ENCODE data around the gene RERG. TPM values are rescaled to one million over a fixed set of nuclear protein-coding genes. Genes with fewer than 3 reads are reported as not detected.
"Not testable (repeated sequence)": the region's sequence is repeated elsewhere in the genome, so short reads cannot be mapped to it uniquely, and the experiment has no call there.

Gene RERG
- total RNA-seq, 2 experiments from 2014 or later, result not detected

DNA sequence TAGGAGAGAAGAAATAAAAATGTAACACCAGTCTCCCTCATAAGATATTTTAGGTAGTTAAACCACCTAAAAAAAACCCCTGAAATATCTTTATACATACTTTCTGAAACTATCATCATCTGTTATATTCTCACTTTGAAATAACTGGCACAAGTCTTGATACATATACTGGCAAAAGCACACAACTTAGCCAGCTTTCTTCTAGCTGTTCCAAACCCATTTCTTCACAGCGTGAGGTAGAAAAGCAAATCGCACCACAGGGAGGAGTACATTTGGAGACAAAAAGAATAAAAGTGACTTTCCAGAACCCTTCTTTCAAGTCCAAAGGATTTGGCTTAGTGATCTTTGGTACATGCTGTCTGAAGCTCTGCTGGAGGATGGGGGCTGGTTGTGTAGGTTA is 78.5 kb downstream of the RERG start:
- no peak for ATAC-seq
- Mint-ChIP-seq H3K4me3 (no peak overlapping the region), H3K9me3 (ENCODE audit: low read depth) (no peaks in the 10 kb centered on the region), H3K4me1 (no peaks in the 10 kb centered on the region), H3K27ac (no peak overlapping the region), H3K36me3 (no peaks in the 10 kb centered on the region), H3K27me3 (peaks cover 8% of the 10 kb centered on the region)
- no peak for DNase-seq
- CTCF ChIA-PET, result no interaction called here

DNA sequence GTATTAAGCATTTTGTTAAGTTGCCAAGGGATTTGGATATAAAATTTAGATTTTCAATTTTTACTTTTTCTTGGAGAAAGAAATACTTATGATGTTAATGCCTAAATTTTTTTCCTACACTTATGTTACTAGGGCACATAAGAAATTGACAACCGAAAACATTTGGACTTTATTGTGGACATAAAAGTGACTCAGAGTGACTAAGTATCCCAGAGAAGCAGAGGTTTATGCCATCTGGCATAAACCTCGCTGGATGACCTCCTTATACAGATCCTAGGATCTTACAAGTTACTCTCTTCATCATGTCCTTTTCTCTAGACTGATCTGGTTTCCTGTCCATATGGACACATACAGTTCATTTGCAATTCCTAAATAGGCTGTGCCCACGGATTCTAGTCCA is 89.8 kb downstream of the RERG start:
- Mint-ChIP-seq H3K4me1 (no peaks in the 10 kb centered on the region), H3K4me3 (no peak overlapping the region), H3K9me3 (ENCODE audit: low read depth) (no peaks in the 10 kb centered on the region), H3K27me3 (peaks cover 18% of the 10 kb centered on the region), H3K27ac (no peak overlapping the region), H3K36me3 (no peaks in the 10 kb centered on the region)
- no peak for ATAC-seq
- no peak for DNase-seq
- CTCF ChIA-PET, result no interaction called here

DNA sequence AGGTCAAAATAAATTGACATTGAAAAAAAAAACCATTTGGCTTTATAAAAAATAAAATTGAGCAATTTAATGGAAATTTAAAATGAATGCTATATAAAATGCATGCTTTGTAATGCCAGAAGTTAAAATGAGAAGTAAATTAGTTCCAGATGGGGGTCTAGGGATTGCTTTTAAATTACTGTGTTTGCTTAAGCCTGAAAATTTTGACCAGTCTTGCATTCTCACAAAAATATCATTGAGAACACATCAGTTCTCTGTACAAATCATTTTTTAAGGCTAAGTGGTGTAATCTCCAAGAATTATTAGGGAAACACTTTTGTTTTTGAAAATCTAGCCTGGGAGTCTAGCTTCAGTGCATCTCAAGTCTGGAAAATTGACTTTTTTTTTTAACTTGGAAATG is 90.7 kb downstream of the RERG start:
- H3K36me3 Mint-ChIP-seq, result no peaks in the 10 kb centered on the region
- H3K4me1 Mint-ChIP-seq, result no peaks in the 10 kb centered on the region
- DNase-seq, result no peak
- H3K27ac Mint-ChIP-seq, result no peak overlapping the region
- peaks cover 18% of the 10 kb centered on the region for H3K27me3 Mint-ChIP-seq
- no peak for ATAC-seq
- H3K9me3 Mint-ChIP-seq (ENCODE audit: low read depth), result no peaks in the 10 kb centered on the region
- H3K4me3 Mint-ChIP-seq, result no peak overlapping the region
- CTCF ChIA-PET, result no interaction called here

DNA sequence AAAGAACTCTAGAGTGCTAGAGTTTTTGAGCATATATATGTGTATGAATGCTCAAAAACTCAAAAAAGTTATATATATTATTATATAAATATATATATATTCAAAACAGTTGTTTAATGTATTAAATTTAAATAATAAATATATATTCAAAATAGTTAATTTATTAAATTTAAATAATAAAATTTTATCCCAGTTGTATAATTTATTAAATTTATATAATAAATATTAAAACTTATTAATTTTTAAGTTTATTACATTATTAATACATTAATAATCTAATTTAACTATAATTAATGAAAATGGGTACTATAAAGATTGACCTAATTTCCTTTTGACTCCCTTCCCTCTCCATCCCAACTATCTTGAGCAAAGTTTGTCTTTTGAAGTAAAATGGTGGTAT is 97.8 kb downstream of the RERG start:
- CTCF ChIA-PET, result no interaction called here
- Mint-ChIP-seq H3K4me1 (no peaks in the 10 kb centered on the region), H3K27me3 (peaks cover 4% of the 10 kb centered on the region), H3K27ac (no peak overlapping the region), H3K9me3 (ENCODE audit: low read depth) (no peaks in the 10 kb centered on the region), H3K4me3 (no peak overlapping the region), H3K36me3 (no peaks in the 10 kb centered on the region)
- DNase-seq, result no peak
- no peak for ATAC-seq

DNA sequence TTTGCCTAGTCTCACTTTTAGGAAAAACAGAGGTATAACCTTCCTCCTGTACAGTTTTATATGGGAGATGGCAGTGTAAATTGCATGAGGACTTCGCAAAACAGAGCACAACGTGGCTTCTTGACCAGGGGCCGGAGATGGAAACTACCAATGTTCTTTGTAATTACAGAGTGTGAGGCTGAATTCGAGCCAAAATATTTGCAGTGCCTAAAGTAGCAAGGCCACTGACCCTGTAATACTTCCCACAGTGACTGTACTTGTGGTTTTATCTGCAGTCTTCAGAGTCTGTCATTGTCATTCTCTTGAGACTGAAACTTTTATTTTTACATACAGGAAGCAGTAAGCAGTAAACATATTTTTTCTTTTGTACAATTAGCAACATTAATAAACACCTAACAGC is 98.9 kb downstream of the RERG start:
- H3K27me3 Mint-ChIP-seq, result peaks cover 6% of the 10 kb centered on the region
- H3K4me3 Mint-ChIP-seq, result no peak overlapping the region
- H3K36me3 Mint-ChIP-seq, result no peaks in the 10 kb centered on the region
- H3K27ac Mint-ChIP-seq, result no peak overlapping the region
- DNase-seq (no peak), ATAC-seq (no peak)
- CTCF ChIA-PET, result no interaction called here
- H3K4me1 Mint-ChIP-seq, result no peaks in the 10 kb centered on the region
- no peaks in the 10 kb centered on the region for H3K9me3 Mint-ChIP-seq (ENCODE audit: low read depth)

DNA sequence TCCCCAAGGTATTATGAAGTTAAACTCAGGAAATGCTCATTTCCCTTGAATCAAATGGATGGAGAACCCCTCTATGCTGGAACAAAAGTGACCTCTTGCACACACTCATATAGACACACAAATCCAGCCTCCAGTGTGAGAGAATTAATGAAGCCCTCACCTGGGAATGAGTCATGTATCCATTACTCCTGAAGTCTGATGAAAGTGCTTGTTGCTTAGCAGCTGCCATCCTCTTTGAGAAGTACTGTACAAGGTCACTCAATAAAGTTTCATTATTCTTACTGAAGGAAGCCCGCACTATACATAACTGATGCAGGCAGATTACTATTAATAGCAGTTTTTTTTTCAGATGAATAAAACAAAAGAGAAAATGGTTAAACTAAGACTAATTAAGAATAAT is 102.3 kb downstream of the RERG start:
- Mint-ChIP-seq H3K27ac (no peak overlapping the region), H3K4me1 (no peaks in the 10 kb centered on the region), H3K4me3 (no peak overlapping the region), H3K27me3 (peaks cover 12% of the 10 kb centered on the region), H3K9me3 (ENCODE audit: low read depth) (no peaks in the 10 kb centered on the region), H3K36me3 (no peaks in the 10 kb centered on the region)
- no peak for ATAC-seq
- DNase-seq, result no peak
- CTCF ChIA-PET, result no interaction called here

DNA sequence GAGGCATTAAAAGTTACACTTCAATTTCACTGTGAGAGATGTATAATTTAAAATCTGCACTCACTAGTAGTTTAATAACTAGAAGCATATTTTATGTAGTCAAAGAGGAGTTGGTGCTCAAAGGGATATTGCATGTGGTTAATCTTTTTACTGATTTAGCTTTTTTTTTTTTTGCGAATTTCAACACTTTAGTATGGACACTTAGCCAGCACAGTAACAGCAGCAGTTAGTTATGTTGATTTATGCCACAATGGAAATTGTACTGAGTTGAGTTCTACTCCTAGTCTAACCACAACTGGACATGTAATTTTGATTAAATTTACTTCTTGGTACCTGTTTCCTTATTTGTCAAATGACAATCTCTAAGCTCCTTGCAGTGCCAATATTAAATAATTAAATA is 104.2 kb downstream of the RERG start:
- no peak overlapping the region for H3K4me3 Mint-ChIP-seq
- CTCF ChIA-PET, result no interaction called here

DNA sequence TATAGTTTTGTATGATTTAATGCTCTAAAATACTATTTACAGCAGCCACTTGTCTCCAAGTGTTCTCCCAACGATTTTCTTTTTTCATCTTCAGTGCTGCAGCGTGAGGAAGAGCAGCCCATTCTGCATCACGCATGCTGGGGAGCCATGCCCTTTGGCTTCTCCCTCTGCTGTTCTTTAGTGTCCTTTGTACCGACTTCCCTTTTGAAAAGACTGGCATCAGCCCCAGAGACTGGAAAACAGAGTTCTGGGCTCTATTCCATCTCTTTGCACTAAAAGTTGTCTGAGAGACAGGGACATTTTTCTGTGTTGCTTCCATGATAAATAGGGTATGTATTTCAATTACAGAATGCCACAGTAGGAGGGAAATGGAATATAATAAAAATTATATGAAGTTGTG is 105.1 kb downstream of the RERG start:
- no peaks in the 10 kb centered on the region for H3K4me1 Mint-ChIP-seq
- ATAC-seq (no peak), DNase-seq (no peak)
- CTCF ChIA-PET, result no interaction called here
- peaks cover 19% of the 10 kb centered on the region for H3K27me3 Mint-ChIP-seq
- H3K27ac Mint-ChIP-seq, result no peak overlapping the region
- H3K9me3 Mint-ChIP-seq (ENCODE audit: low read depth), result no peaks in the 10 kb centered on the region
- H3K4me3 Mint-ChIP-seq, result no peak overlapping the region
- H3K36me3 Mint-ChIP-seq, result no peaks in the 10 kb centered on the region

More for the DNA sequence above, 104.2 kb downstream of the RERG start:
- ATAC-seq (no peak), DNase-seq (no peak)
- Mint-ChIP-seq H3K36me3 (no peaks in the 10 kb centered on the region), H3K27me3 (peaks cover 17% of the 10 kb centered on the region), H3K9me3 (ENCODE audit: low read depth) (no peaks in the 10 kb centered on the region), H3K4me1 (no peaks in the 10 kb centered on the region), H3K27ac (no peak overlapping the region)

DNA sequence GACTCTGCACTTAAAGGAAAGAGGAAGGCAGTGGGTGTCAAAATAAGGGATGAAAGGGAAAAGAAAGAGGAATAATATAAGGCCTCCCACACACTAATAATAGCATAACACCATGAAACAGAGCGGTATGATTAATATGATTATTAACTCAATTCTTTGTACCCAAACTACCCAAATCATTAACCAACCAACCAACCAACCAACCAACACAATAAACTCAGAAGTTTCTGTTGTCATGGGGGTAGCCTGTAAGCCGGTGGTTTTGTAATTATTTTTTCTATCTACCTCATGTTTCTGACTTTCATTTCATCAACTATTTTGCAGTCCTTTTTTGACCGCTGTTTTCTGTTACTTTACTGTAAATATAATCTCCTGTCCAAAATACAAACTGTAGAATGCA is 105.8 kb downstream of the RERG start:
- H3K4me1 Mint-ChIP-seq, result no peaks in the 10 kb centered on the region
- DNase-seq, result no peak
- no peak overlapping the region for H3K27ac Mint-ChIP-seq
- ATAC-seq, result no peak
- peaks cover 19% of the 10 kb centered on the region for H3K27me3 Mint-ChIP-seq
- CTCF ChIA-PET, result no interaction called here
- no peaks in the 10 kb centered on the region for H3K9me3 Mint-ChIP-seq (ENCODE audit: low read depth)
- no peak overlapping the region for H3K4me3 Mint-ChIP-seq
- no peaks in the 10 kb centered on the region for H3K36me3 Mint-ChIP-seq

DNA sequence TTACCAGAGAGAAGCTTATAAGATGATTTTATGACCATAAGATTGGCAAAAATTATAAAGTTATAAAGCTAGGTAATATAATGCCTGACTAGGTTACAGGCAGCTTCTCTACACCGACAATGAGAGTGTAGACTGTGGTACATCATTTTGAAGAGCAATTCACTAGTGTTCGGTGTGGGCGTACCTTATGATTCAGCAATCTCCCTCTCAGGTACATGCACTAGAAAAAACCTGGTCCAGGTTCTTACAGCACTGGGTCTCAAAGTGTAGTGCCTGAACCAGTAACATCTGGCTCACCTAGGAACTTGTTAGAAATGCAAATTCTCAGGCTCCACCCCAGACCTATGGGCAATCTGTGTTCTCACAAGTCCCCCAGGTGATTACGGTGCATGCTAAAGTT is 106.7 kb downstream of the RERG start:
- Mint-ChIP-seq H3K27me3 (peaks cover 19% of the 10 kb centered on the region), H3K4me1 (no peaks in the 10 kb centered on the region), H3K27ac (no peak overlapping the region), H3K9me3 (ENCODE audit: low read depth) (no peaks in the 10 kb centered on the region), H3K4me3 (no peak overlapping the region), H3K36me3 (no peaks in the 10 kb centered on the region)
- DNase-seq (no peak), ATAC-seq (no peak)
- CTCF ChIA-PET, result no interaction called here

DNA sequence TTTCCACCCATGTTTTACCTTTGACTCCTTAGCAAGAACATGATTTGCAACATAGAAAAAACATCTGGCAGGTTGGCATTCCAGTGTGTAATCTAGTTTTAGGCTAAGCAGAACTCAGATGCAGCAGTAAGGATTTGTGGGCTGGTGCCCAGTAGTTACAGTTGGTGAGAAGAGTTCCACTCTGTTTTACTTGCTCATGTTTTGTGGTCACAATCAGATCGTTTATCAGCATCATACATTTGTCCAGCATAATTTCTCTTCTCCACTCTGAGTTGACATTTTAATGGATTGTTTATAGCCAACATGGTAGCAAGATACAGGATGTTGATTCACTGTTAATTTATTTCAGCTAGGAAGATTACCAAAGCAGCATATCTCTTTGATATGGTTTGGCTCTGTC is 128.4 kb downstream of the RERG start:
- peaks cover 15% of the 10 kb centered on the region for H3K27me3 Mint-ChIP-seq
- H3K27ac Mint-ChIP-seq, result no peak overlapping the region
- ATAC-seq (no peak), DNase-seq (no peak)
- CTCF ChIA-PET, result interaction anchor here (0.5 kb wide), 1 partner anchor 130 kb away, joined by 3 read pairs; no protein-coding TSS in a partner anchor
- no peaks in the 10 kb centered on the region for H3K9me3 Mint-ChIP-seq (ENCODE audit: low read depth)
- peaks cover 8% of the 10 kb centered on the region for H3K4me1 Mint-ChIP-seq
- no peak overlapping the region for H3K4me3 Mint-ChIP-seq
- H3K36me3 Mint-ChIP-seq, result no peaks in the 10 kb centered on the region

DNA sequence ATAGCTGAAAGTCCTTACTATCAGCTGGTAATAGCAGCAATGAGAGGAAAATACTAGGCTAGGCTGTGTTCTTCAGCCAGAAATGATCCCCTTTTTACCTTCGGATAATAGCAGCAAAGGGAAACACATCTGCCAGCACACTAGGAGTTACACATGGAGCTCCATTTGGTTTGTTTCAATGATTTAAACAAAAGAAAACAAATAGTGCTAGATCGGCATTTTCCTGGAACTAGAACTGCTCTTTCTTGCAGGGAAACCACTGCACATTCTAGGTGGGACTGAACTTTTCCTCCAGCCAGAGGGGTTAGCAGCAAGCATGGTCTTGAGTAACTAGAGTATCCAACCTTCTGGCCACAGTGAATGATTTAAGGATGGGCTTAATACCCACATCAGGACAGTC is 130.8 kb downstream of the RERG start:
- CTCF ChIA-PET, result no interaction called here
- DNase-seq (no peak), ATAC-seq (no peak)
- Mint-ChIP-seq H3K4me3 (no peak overlapping the region), H3K27me3 (peaks cover 22% of the 10 kb centered on the region), H3K36me3 (no peaks in the 10 kb centered on the region), H3K9me3 (ENCODE audit: low read depth) (no peaks in the 10 kb centered on the region), H3K27ac (no peak overlapping the region), H3K4me1 (peaks cover 13% of the 10 kb centered on the region)

DNA sequence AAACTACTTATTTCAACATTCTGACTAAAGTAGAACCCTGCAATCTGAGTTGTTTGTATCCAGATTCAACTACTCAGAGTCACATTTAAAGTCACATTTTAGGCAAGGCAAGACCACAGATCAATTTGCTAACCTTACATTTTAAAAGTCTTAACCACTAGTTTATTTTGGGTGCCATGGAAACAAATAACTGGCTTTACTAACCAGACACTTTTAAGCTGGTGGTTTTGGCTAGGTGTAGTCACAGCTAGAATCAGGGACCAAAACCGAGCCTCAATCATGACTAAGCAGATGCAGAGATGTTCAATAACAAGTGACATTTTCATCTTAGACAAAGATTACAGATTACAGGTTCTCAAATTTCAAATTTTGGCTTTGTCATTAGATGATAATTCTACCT is 133.1 kb downstream of the RERG start:
- ATAC-seq (peak; percentile 88), DNase-seq (peak; percentile 58)
- CTCF ChIA-PET, result interaction anchor here (0.9 kb wide), 1 partner anchor 20 kb away, joined by 3 read pairs; no protein-coding TSS in a partner anchor
- Mint-ChIP-seq H3K4me1 (peaks cover 13% of the 10 kb centered on the region), H3K27me3 (peaks cover 30% of the 10 kb centered on the region), H3K4me3 (no peak overlapping the region), H3K36me3 (no peaks in the 10 kb centered on the region), H3K9me3 (ENCODE audit: low read depth) (no peaks in the 10 kb centered on the region), H3K27ac (peak overlapping the region; percentile 58)

DNA sequence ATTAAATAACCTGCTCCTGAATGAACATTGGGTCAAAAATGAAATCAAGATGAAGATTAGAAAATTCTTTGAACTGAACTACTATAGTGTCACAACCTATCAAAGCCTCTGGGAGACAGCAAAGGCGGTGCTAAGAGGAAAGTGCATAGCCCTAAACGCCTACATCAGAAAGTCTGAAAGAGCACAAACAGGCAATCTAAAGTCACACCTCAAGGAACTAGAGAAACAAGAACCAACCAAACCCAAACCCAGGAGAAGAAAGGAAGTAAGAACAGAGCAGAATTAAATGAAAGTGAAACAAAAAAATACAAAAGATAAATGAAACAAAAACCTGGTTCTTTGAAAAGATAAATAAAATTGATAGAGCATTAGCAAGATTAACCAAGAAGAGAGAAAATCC is 143.5 kb downstream of the RERG start:
- ATAC-seq; H3K9me3 Mint-ChIP-seq (ENCODE audit: low read depth); H3K36me3 Mint-ChIP-seq; CTCF ChIA-PET; DNase-seq; H3K4me1 Mint-ChIP-seq: not testable (repeated sequence)
- peak overlapping the region; percentile 84 for H3K27ac Mint-ChIP-seq
- peaks cover 12% of the 10 kb centered on the region for H3K27me3 Mint-ChIP-seq
- H3K4me3 Mint-ChIP-seq, result peak overlapping the region; percentile 63

DNA sequence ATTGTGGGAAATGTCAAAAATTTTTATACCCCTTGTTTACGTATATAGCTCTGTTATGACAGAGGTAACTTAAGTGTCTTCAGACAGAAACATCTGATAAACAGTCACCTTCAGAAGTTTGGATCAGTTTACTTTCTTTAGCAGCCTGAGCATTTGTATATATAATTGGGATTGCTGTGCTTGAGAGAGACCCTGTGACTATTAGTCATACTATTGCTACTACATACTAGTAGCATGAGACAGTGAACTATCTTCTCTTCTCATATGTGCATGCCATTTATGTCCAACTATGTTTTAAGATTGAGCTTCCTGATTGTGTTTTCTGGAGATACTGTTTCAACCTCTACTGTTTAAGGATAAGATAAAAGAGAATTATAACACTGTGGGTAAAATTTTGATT is 146.9 kb downstream of the RERG start:
- H3K27ac Mint-ChIP-seq, result no peak overlapping the region
- peaks cover 8% of the 10 kb centered on the region for H3K27me3 Mint-ChIP-seq
- H3K4me3 Mint-ChIP-seq, result no peak overlapping the region
- peaks cover 10% of the 10 kb centered on the region for H3K4me1 Mint-ChIP-seq
- CTCF ChIA-PET, result no interaction called here
- ATAC-seq (no peak), DNase-seq (no peak)
- peaks cover 11% of the 10 kb centered on the region for H3K36me3 Mint-ChIP-seq
- H3K9me3 Mint-ChIP-seq (ENCODE audit: low read depth), result no peaks in the 10 kb centered on the region

Data from activated CD8-positive, alpha-beta memory T cell treated with anti-CD3 and anti-CD28 coated beads, Interleukin-2, amount 10 ng/mL, durations not matched to agents 7 days and 5 days (primary cell).